ENCODE data around the gene LIFR.

GRCh38 chr5:38483805-38484398, 72.5 kb downstream of the LIFR start:
- no peak for TF ChIP-seq FOSL1 (IDR thresholded peaks at IDR 0.05; ENCODE audit: low read depth)
- no peak for TF ChIP-seq SP1 (IDR thresholded peaks at IDR 0.05; ENCODE audit: low read depth)
- no peak for TF ChIP-seq EZH2phosphoT487 (IDR thresholded peaks at IDR 0.05; ENCODE audit: borderline replicate concordance)
- no peak for TF ChIP-seq EZH2 (IDR thresholded peaks at IDR 0.05)
- peak in 2 of 3 experiments; percentile 22 to 25; a peak in 3 of 6 replicates for TF ChIP-seq CTCF (IDR thresholded peaks at IDR 0.05 in 2 of 3, conservative IDR thresholded peaks at IDR 0.05 in 1 of 3; ENCODE audit: borderline replicate concordance in 1 of 3, insufficient read depth in 1 of 3, low read depth in 2 of 3, low read length in 2 of 3)
- TF ChIP-seq MAX (IDR thresholded peaks at IDR 0.05), result no peak
- no peak for TF ChIP-seq ZNF274 (IDR thresholded peaks at IDR 0.05; ENCODE audit: low read depth, low read length)
- no peak for TF ChIP-seq POLR2AphosphoS5 (IDR thresholded peaks at IDR 0.05; ENCODE audit: low read depth, low read length)
- no peak for TF ChIP-seq POLR2A (IDR thresholded peaks at IDR 0.05; ENCODE audit: borderline replicate concordance, extremely low read depth, insufficient read depth, insufficient read length)

All from HCT116 (cell line).